Activated T-helper 2 cell treated with anti-CD3 and anti-CD28 coated beads, Interferon-gamma antibody, Interleukin-2, Interleukin-4, amounts not matched to agents 10 μg/mL and 5 μg/mL and 100 μg/mL, durations not matched to agents 14 hours and 24 hours and 36 hours (primary cell): ENCODE data around the gene ATAD3B. TPM values are rescaled to one million over a fixed set of nuclear protein-coding genes. Genes with fewer than 3 reads are reported as not detected.
"Not testable (repeated sequence)": the region's sequence is repeated elsewhere in the genome, so short reads cannot be mapped to it uniquely, and the experiment has no call there.

Source experiments
- DNase-seq: peaks from one replicate; pipeline ENCODE4 v3.0.0; 2021; ENCODE audit warnings: low spot score
- H3K27ac Mint-ChIP-seq: one replicate; pipeline ENCODE4 v1.8.0; 2021; ENCODE audit warnings: mixed read lengths
- H3K27me3 Mint-ChIP-seq: one replicate; pipeline ENCODE4 v1.8.0; 2021; ENCODE audit warnings: low read depth, mixed read lengths
- H3K36me3 Mint-ChIP-seq: one replicate; pipeline ENCODE4 v1.8.0; 2021; ENCODE audit warnings: low read depth, mixed read lengths
- H3K4me1 Mint-ChIP-seq: one replicate; pipeline ENCODE4 v1.8.0; 2021; ENCODE audit warnings: low read depth, mixed read lengths
- H3K4me3 Mint-ChIP-seq: one replicate; pipeline ENCODE4 v1.8.0; 2021; ENCODE audit warnings: low read depth, mild to moderate bottlenecking, moderate library complexity, mixed read lengths
- H3K9me3 Mint-ChIP-seq: one replicate; pipeline ENCODE4 v1.8.0; 2021; ENCODE audit warnings: mixed read lengths
- intact Hi-C: fragments of 100-400 bp; cut with micrococcal nuclease; formaldehyde crosslinking; loops from one replicate; pipeline ENCODE4 v1.15.1; 2023
- total RNA-seq: library from RNA; stranded (reverse); gene quantifications from 2 replicates; pipeline ENCODE4 v1.2.3, GENCODE V29; 2022

The ATAD3B gene
- total RNA-seq, 1 donor from 2014 or later = 68.0 TPM

DNA sequence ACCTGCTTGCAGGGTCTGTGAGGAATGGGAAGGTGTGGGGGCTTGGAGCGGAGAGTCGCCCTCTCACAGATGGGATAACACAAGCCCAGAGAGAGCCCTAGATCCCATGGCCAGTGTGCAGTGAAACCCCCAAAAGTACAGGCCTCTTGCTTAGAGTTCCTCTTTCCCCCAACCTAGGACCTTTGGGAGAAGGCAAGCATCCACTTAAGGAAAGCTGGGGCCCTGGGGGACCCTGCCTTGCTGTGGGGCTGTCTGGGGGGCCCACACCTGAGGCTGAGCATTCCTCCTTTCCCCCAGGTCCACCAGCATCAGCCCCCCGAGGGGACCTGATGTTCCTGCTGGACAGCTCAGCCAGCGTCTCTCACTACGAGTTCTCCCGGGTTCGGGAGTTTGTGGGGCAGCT, 34.9 kb upstream of the ATAD3B start:
- H3K4me1 Mint-ChIP-seq = peaks cover 2% of the 10 kb centered on the region

DNA sequence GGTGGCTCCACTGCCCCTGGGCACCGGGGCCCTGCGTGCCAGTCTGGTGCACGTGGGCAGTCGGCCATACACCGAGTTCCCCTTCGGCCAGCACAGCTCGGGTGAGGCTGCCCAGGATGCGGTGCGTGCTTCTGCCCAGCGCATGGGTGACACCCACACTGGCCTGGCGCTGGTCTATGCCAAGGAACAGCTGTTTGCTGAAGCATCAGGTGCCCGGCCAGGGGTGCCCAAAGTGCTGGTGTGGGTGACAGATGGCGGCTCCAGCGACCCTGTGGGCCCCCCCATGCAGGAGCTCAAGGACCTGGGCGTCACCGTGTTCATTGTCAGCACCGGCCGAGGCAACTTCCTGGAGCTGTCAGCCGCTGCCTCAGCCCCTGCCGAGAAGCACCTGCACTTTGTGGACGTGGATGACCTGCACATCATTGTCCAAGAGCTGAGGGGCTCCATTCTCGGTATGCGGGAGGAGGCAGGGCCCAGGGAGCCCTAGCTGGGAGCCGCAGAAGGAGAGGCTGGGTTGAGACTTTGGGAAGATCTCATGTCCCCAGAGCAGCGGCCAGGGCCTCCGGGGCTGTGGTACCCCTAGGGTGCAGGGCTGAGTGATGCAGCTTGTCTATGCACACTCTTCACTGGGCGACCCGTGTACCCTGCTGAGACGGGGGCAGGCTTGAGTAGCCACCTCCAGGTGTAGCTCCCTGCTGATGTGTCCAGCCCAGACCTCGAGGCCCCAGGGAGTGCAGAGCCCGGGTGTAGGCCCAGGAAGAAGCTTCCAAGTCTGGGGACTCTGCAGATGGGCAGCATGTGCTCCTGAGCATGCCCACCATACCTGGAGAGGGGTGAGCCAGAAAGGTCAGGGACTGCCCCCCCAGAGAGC, 34.3 kb upstream of the ATAD3B start:
- H3K9me3 Mint-ChIP-seq = no peaks in the 10 kb centered on the region

More for the DNA sequence above, 34.9 kb upstream of the ATAD3B start:
- intact Hi-C loops = no loop called here
- DNase-seq = no peak
- no peak overlapping the region for H3K4me3 Mint-ChIP-seq
- peaks cover 7% of the 10 kb centered on the region for H3K27me3 Mint-ChIP-seq
- H3K27ac Mint-ChIP-seq = no peak overlapping the region
- H3K9me3 Mint-ChIP-seq = no peaks in the 10 kb centered on the region
- no peaks in the 10 kb centered on the region for H3K36me3 Mint-ChIP-seq

DNA sequence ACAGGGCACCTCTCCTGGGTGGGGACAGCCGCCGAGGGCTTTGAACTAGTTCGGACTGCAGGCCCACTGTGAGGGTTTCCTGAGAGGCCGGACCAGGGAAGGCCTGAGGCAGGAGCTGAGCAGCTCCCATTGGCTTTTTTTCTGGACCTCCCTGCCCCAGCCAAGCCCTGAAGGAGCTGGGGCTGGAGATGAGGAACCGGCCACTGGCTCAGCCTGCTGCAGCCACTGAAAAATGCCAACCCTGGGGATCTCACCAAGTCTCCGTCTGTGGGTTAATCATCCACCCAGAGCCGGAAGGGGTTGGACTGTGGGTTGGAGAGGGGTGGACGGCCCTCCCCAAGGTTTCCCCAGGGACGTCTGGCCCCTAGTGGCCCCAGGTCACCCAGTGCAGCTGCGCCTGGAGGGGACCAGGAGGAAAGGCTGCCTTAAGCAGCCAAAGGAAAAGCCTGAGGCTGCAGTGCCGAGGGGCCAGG, 33.6 kb upstream of the ATAD3B start:
- peaks cover 7% of the 10 kb centered on the region for H3K27me3 Mint-ChIP-seq
- intact Hi-C loops = no loop called here
- no peak overlapping the region for H3K4me3 Mint-ChIP-seq
- no peak for DNase-seq
- no peak overlapping the region for H3K27ac Mint-ChIP-seq
- no peaks in the 10 kb centered on the region for H3K36me3 Mint-ChIP-seq
- H3K9me3 Mint-ChIP-seq = no peaks in the 10 kb centered on the region
- H3K4me1 Mint-ChIP-seq = peaks cover 2% of the 10 kb centered on the region

More for the DNA sequence above, 34.3 kb upstream of the ATAD3B start:
- DNase-seq = no peak
- no peak overlapping the region for H3K4me3 Mint-ChIP-seq
- H3K36me3 Mint-ChIP-seq = no peaks in the 10 kb centered on the region
- H3K27ac Mint-ChIP-seq = no peak overlapping the region
- intact Hi-C loops = no loop called here
- peaks cover 7% of the 10 kb centered on the region for H3K27me3 Mint-ChIP-seq
- peaks cover 2% of the 10 kb centered on the region for H3K4me1 Mint-ChIP-seq

- H3K4me3 Mint-ChIP-seq = no peak overlapping the region
- peaks cover 2% of the 10 kb centered on the region for H3K4me1 Mint-ChIP-seq
Observed at GRCh38 chr1:1438531-1439381, 32.8 kb upstream of the ATAD3B start.

GRCh38 chr1:1439546-1440261, 31.9 kb upstream of the ATAD3B start:
- peaks cover 7% of the 10 kb centered on the region for H3K27me3 Mint-ChIP-seq
- H3K36me3 Mint-ChIP-seq = no peaks in the 10 kb centered on the region
- no peak for DNase-seq
- H3K4me1 Mint-ChIP-seq = peaks cover 2% of the 10 kb centered on the region
- H3K4me3 Mint-ChIP-seq = no peak overlapping the region
- intact Hi-C loops = loop anchor here (5.0 kb wide), 1 partner anchor 32 kb away; the partner anchor contains the start of gene MRPL20
- H3K27ac Mint-ChIP-seq = no peak overlapping the region
- H3K9me3 Mint-ChIP-seq = no peaks in the 10 kb centered on the region

More at GRCh38 chr1:1438531-1439381, 32.8 kb upstream of the ATAD3B start:
- Mint-ChIP-seq H3K9me3 (no peaks in the 10 kb centered on the region), H3K27ac (no peak overlapping the region), H3K36me3 (no peaks in the 10 kb centered on the region), H3K27me3 (peaks cover 7% of the 10 kb centered on the region)
- DNase-seq = no peak
- intact Hi-C loops = no loop called here

GRCh38 chr1:1440262-1441001, 31.1 kb upstream of the ATAD3B start:
- H3K27me3 Mint-ChIP-seq = peaks cover 3% of the 10 kb centered on the region
- no peak for DNase-seq
- no peak overlapping the region for H3K27ac Mint-ChIP-seq
- no peaks in the 10 kb centered on the region for H3K36me3 Mint-ChIP-seq
- H3K9me3 Mint-ChIP-seq = no peaks in the 10 kb centered on the region
- H3K4me1 Mint-ChIP-seq = no peaks in the 10 kb centered on the region
- intact Hi-C loops = loop anchor here (5.0 kb wide), 1 partner anchor 33 kb away; the partner anchor contains the start of gene MRPL20
- no peak overlapping the region for H3K4me3 Mint-ChIP-seq

- Mint-ChIP-seq H3K4me1 (no peaks in the 10 kb centered on the region), H3K27me3 (peaks cover 2% of the 10 kb centered on the region), H3K36me3 (no peaks in the 10 kb centered on the region), H3K27ac (no peak overlapping the region), H3K9me3 (no peaks in the 10 kb centered on the region), H3K4me3 (no peak overlapping the region)
- intact Hi-C loops = loop anchor here (5.0 kb wide), 1 partner anchor 34 kb away; the partner anchor contains the start of gene MRPL20
- no peak for DNase-seq
Observed at GRCh38 chr1:1441002-1441888, 30.3 kb upstream of the ATAD3B start.

GRCh38 chr1:1442069-1442770, 29.3 kb upstream of the ATAD3B start:
- no peak overlapping the region for H3K27ac Mint-ChIP-seq
- no peaks in the 10 kb centered on the region for H3K36me3 Mint-ChIP-seq
- intact Hi-C loops = loop anchor here (5.0 kb wide), 1 partner anchor 35 kb away; the partner anchor contains the start of gene MRPL20
- H3K4me3 Mint-ChIP-seq = no peak overlapping the region
- no peaks in the 10 kb centered on the region for H3K27me3 Mint-ChIP-seq
- no peaks in the 10 kb centered on the region for H3K4me1 Mint-ChIP-seq
- no peaks in the 10 kb centered on the region for H3K9me3 Mint-ChIP-seq
- no peak for DNase-seq

GRCh38 chr1:1446631-1447030, 24.9 kb upstream of the ATAD3B start:
- intact Hi-C loops, H3K27ac Mint-ChIP-seq, H3K4me1 Mint-ChIP-seq, H3K36me3 Mint-ChIP-seq, H3K27me3 Mint-ChIP-seq, H3K4me3 Mint-ChIP-seq, DNase-seq, H3K9me3 Mint-ChIP-seq: not testable (repeated sequence)

GRCh38 chr1:1449099-1449739, 22.3 kb upstream of the ATAD3B start, which contains the start of gene ATAD3C:
ATAD3C (plus strand) TSS chr1:1449689; CDS start chr1:1450684, 995 bp downstream.
- no peak within 1 kb of the TSS for H3K4me3 Mint-ChIP-seq
- H3K36me3 Mint-ChIP-seq = no peaks in the 10 kb centered on the region
- intact Hi-C loops = no loop called here
- DNase-seq = no peak
- no peak within 1 kb of the TSS for H3K27ac Mint-ChIP-seq
- H3K4me1 Mint-ChIP-seq = no peaks in the 10 kb centered on the region
- H3K9me3 Mint-ChIP-seq = no peaks in the 10 kb centered on the region
- peaks cover 3% of the 10 kb centered on the region for H3K27me3 Mint-ChIP-seq
